Activated naive CD4-positive, alpha-beta T cell treated with anti-CD3 and anti-CD28 coated beads, Interleukin-2, amount 50 U/mL, for 24 hours (primary cell): Measurements from ENCODE around the gene ST6GALNAC1.

Experiments used
- H3K27ac Mint-ChIP-seq: one replicate; pipeline ENCODE4 v1.8.0; 2021; ENCODE audit warnings: mild to moderate bottlenecking, mixed read lengths
- H3K27me3 Mint-ChIP-seq: one replicate; pipeline ENCODE4 v1.8.0; 2021; ENCODE audit warnings: mixed read lengths
- H3K36me3 Mint-ChIP-seq: one replicate; pipeline ENCODE4 v1.8.0; 2021; ENCODE audit warnings: mixed read lengths
- H3K4me1 Mint-ChIP-seq: one replicate; pipeline ENCODE4 v1.8.0; 2021; ENCODE audit warnings: mixed read lengths
- H3K4me3 Mint-ChIP-seq: one replicate; pipeline ENCODE4 v1.8.0; 2021; ENCODE audit warnings: mild to moderate bottlenecking, mixed read lengths
- H3K9me3 Mint-ChIP-seq: one replicate; pipeline ENCODE4 v1.8.0; 2021; ENCODE audit warnings: mixed read lengths

Gene ST6GALNAC1

GRCh38 chr17:76585649-76586593, 57.6 kb downstream of the ST6GALNAC1 start, which contains the start of gene ST6GALNAC2:
Gene ST6GALNAC2 (minus strand): TSS chr17:76585860. CDS start chr17:76585808, 52 bp downstream.
- peak within 1 kb of the TSS; percentile 63 for H3K4me3 Mint-ChIP-seq
- H3K4me1 Mint-ChIP-seq, result peaks cover 8% of the 10 kb centered on the region
- peaks cover 5% of the 10 kb centered on the region for H3K36me3 Mint-ChIP-seq
- H3K9me3 Mint-ChIP-seq, result no peaks in the 10 kb centered on the region
- peaks cover 35% of the 10 kb centered on the region for H3K27me3 Mint-ChIP-seq
- no peak within 1 kb of the TSS for H3K27ac Mint-ChIP-seq

- Mint-ChIP-seq H3K36me3 (peaks cover 5% of the 10 kb centered on the region), H3K27me3 (peaks cover 35% of the 10 kb centered on the region), H3K9me3 (no peaks in the 10 kb centered on the region), H3K4me1 (peaks cover 8% of the 10 kb centered on the region), H3K4me3 (peak overlapping the region; percentile 63), H3K27ac (no peak overlapping the region)
Measured at GRCh38 chr17:76585033-76585648, 58.4 kb downstream of the ST6GALNAC1 start.

- Mint-ChIP-seq H3K4me3 (peak overlapping the region; percentile 63), H3K27ac (no peak overlapping the region), H3K27me3 (peaks cover 31% of the 10 kb centered on the region), H3K4me1 (peaks cover 8% of the 10 kb centered on the region), H3K36me3 (peaks cover 5% of the 10 kb centered on the region), H3K9me3 (no peaks in the 10 kb centered on the region)
Measured at GRCh38 chr17:76584427-76585032, 59.0 kb downstream of the ST6GALNAC1 start.

DNA sequence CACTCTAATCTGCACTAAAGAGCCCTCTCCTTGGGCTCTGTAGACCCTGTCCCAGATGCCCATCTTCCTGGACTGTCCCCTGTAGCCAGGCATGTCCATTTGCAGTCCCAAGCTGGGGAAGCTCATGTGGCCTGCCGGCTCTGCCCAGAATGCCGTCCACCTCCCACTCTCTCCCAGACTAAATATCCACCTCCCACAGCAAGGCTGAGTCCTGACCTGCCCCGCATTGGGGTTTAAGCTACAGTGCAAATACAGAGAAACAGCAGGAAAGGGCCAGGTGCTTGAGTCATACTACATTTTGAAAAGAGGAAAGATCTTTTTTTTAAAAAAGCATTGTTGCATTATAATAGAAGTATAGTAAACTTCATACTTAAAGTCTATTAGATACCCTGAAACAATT, 60.9 kb downstream of the ST6GALNAC1 start:
- peaks cover 18% of the 10 kb centered on the region for H3K27me3 Mint-ChIP-seq
- no peak overlapping the region for H3K27ac Mint-ChIP-seq
- peaks cover 8% of the 10 kb centered on the region for H3K4me1 Mint-ChIP-seq
- no peak overlapping the region for H3K4me3 Mint-ChIP-seq
- no peaks in the 10 kb centered on the region for H3K9me3 Mint-ChIP-seq
- no peaks in the 10 kb centered on the region for H3K36me3 Mint-ChIP-seq

DNA sequence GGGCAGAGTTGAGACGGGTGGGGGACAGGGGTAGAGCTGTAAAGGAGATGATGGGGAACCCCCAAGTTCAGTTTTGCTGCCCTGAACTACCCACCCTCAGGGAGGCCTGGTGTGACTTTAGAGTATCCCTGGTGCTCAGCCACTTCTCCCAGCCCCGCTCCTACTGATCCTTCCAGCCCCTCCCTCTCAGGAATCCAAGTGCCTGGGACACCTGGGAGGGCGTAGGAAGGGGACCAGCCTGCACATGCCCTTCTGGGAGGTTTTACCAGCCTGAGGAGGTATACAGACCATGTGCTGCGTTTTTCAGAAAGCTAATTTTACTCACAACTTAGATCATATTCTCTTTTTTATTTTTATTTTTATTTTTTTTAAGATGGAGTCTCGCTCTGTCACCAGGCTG, 62.0 kb downstream of the ST6GALNAC1 start:
- Mint-ChIP-seq H3K27me3 (peaks cover 10% of the 10 kb centered on the region), H3K4me1 (no peaks in the 10 kb centered on the region), H3K4me3 (no peak overlapping the region), H3K36me3 (no peaks in the 10 kb centered on the region), H3K9me3 (no peaks in the 10 kb centered on the region), H3K27ac (no peak overlapping the region)

DNA sequence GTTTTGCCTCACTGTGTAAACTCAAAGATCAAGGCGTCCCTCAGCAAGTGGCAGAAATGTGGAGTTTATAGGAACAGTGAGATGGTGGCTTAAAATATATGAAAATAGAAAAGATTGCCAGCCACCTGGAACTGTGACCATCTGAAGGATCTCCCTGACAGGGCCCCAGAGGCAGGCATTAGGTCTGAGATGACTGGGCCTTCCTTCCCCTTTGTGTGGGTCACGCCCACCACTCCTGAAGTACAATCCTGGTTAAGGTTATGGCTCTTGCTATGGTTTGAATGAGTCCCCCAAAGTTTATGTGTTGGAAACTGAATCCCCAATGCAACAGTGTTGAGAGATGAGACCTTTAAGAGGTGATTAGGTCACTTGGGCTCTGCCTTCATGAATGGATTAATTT, 64.3 kb downstream of the ST6GALNAC1 start:
- no peaks in the 10 kb centered on the region for H3K9me3 Mint-ChIP-seq
- no peak overlapping the region for H3K27ac Mint-ChIP-seq
- no peak overlapping the region for H3K4me3 Mint-ChIP-seq
- no peaks in the 10 kb centered on the region for H3K4me1 Mint-ChIP-seq
- H3K27me3 Mint-ChIP-seq, result peaks cover 10% of the 10 kb centered on the region
- no peaks in the 10 kb centered on the region for H3K36me3 Mint-ChIP-seq

DNA sequence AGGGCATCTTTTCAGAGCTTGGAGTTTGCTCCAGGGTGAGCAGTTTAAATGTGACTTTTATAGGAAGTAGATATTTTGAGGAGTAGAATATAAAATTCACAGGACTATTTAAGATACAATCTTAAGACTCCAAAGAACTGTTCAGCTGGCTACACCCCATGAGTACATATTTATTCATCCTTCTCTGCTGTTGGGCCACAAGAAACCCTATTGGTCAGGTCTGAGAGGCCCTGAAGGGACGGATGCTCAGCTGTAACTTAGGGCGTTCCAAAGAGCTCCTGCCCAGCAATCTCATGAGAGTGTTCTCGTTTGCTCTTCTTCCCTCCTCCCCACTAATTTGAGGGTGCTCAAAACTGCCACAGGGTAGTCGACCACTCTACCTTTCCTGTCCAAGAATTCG, 65.2 kb downstream of the ST6GALNAC1 start:
- H3K27ac Mint-ChIP-seq, result no peak overlapping the region
- H3K4me3 Mint-ChIP-seq, result no peak overlapping the region
- H3K27me3 Mint-ChIP-seq, result peaks cover 5% of the 10 kb centered on the region

GRCh38 chr17:76577876-76578275, 65.7 kb downstream of the ST6GALNAC1 start:
- no peak overlapping the region for H3K27ac Mint-ChIP-seq
- no peaks in the 10 kb centered on the region for H3K9me3 Mint-ChIP-seq
- no peaks in the 10 kb centered on the region for H3K4me1 Mint-ChIP-seq
- H3K4me3 Mint-ChIP-seq, result no peak overlapping the region
- H3K36me3 Mint-ChIP-seq, result no peaks in the 10 kb centered on the region
- peaks cover 5% of the 10 kb centered on the region for H3K27me3 Mint-ChIP-seq

More for the DNA sequence above, 65.2 kb downstream of the ST6GALNAC1 start:
- no peaks in the 10 kb centered on the region for H3K36me3 Mint-ChIP-seq
- no peaks in the 10 kb centered on the region for H3K9me3 Mint-ChIP-seq
- no peaks in the 10 kb centered on the region for H3K4me1 Mint-ChIP-seq

- Mint-ChIP-seq H3K4me3 (no peak overlapping the region), H3K36me3 (no peaks in the 10 kb centered on the region), H3K27ac (peak overlapping the region; percentile 24), H3K4me1 (no peaks in the 10 kb centered on the region), H3K27me3 (no peaks in the 10 kb centered on the region), H3K9me3 (no peaks in the 10 kb centered on the region)
Measured at GRCh38 chr17:76576189-76576588, 67.4 kb downstream of the ST6GALNAC1 start.

DNA sequence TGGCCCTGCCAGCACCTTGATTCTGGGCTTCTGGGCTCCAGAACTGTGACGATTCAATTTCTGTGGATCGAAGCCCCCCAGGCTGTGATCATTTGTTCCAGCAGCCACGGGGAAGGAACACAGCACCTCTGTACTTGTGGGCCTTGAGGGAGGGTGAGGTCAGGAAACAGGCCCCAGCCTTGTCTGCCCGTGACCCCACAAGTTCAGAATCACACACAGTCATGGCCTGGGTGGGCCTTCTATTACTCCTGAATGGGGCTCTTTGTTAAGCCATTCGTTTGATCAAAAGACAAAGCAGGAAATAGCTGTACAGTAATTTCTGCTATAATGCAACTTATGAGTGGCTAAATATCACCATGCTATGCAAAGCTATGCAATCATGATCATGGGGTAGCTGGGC, 68.0 kb downstream of the ST6GALNAC1 start:
- Mint-ChIP-seq H3K9me3 (no peaks in the 10 kb centered on the region), H3K36me3 (no peaks in the 10 kb centered on the region), H3K27ac (no peak overlapping the region), H3K4me3 (no peak overlapping the region), H3K27me3 (no peaks in the 10 kb centered on the region), H3K4me1 (no peaks in the 10 kb centered on the region)
